22Rv1 (cell line): ENCODE data around the gene AHRR.

Experiments
- CTCF ChIP-seq: fragments of 450-650 bp; IDR thresholded peaks from 2 replicates; pipeline ENCODE4 v1.5.1; 2017; ENCODE audit warnings: mild to moderate bottlenecking
- ZFX ChIP-seq: fragments of 450-650 bp; IDR thresholded peaks from 2 replicates; pipeline ENCODE4 v1.6.1; 2017; ENCODE audit warnings: antibody characterized with exemption, borderline replicate concordance

- TF ChIP-seq CTCF (no peak), ZFX (no peak)
Observed at GRCh38 chr5:386432-387341, 65.2 kb downstream of the AHRR start.
